ENCODE data around the gene ABTB1.

- no peak for TF ChIP-seq ZNF274 (IDR thresholded peaks at IDR 0.05; ENCODE audit: low read depth, low read length)
- TF ChIP-seq YY1 (IDR thresholded peaks at IDR 0.05; ENCODE audit: insufficient read depth, insufficient read length) = no peak
These were observed 21.9 kb downstream of the ABTB1 start for GRCh38 chr3:127694467-127695215.
